CD4-positive, alpha-beta T cell treated with Interferon gamma for 1 hour (primary cell): ENCODE results near the gene SSR2.
"Not testable (repeated sequence)": the region's sequence is repeated elsewhere in the genome, so short reads cannot be mapped to it uniquely, and the experiment has no call there.

ENCODE experiments used
- DNase-seq: peaks from one replicate; pipeline ENCODE4 v3.0.0-alpha.2; 2020

SSR2 gene

GRCh38 chr1:156045076-156045475, 24.3 kb upstream of the SSR2 start:
- no peak for DNase-seq

- DNase-seq, result no peak
Observed at GRCh38 chr1:156042828-156043227, 22.1 kb upstream of the SSR2 start.

- not testable (repeated sequence) for DNase-seq
Observed at GRCh38 chr1:156034991-156035390, 14.2 kb upstream of the SSR2 start.

- no peak for DNase-seq
Observed at GRCh38 chr1:156033011-156033410, 12.3 kb upstream of the SSR2 start.

GRCh38 chr1:156026588-156026987, 5.8 kb upstream of the SSR2 start:
- no peak for DNase-seq

- no peak for DNase-seq
Observed at GRCh38 chr1:156025876-156026275, 5.1 kb upstream of the SSR2 start.

GRCh38 chr1:156024801-156025200, 4.0 kb upstream of the SSR2 start:
- DNase-seq, result no peak

GRCh38 chr1:156021954-156022353, 1.2 kb upstream of the SSR2 start:
- no peak for DNase-seq

- no peak for DNase-seq
Observed at GRCh38 chr1:156021093-156021428, 310 bp upstream of the SSR2 start.

GRCh38 chr1:156019946-156020292, 832 bp downstream of the SSR2 start:
- no peak for DNase-seq

- DNase-seq, result no peak
Observed at GRCh38 chr1:156014829-156015228, 5.9 kb downstream of the SSR2 start.

GRCh38 chr1:156012051-156012817, 8.5 kb downstream of the SSR2 start:
- no peak for DNase-seq

- no peak for DNase-seq
Observed at GRCh38 chr1:156009404-156009803, 11.3 kb downstream of the SSR2 start.

GRCh38 chr1:156006666-156007376, 13.9 kb downstream of the SSR2 start:
- DNase-seq, result no peak

- no peak for DNase-seq
Observed at GRCh38 chr1:156004843-156005584, 15.7 kb downstream of the SSR2 start.

GRCh38 chr1:156003923-156004188, 16.9 kb downstream of the SSR2 start:
- no peak for DNase-seq

GRCh38 chr1:156002188-156002911, 18.4 kb downstream of the SSR2 start:
- no peak for DNase-seq

- DNase-seq, result no peak
Observed at GRCh38 chr1:156001662-156002171, 19.0 kb downstream of the SSR2 start.

GRCh38 chr1:156001021-156001661, 19.6 kb downstream of the SSR2 start:
- no peak for DNase-seq

GRCh38 chr1:155999964-156000363, 20.8 kb downstream of the SSR2 start:
- DNase-seq, result no peak

GRCh38 chr1:155996166-155996565, 24.6 kb downstream of the SSR2 start:
- no peak for DNase-seq

- DNase-seq, result no peak
Observed at GRCh38 chr1:155993595-155993994, 27.2 kb downstream of the SSR2 start.
